A549 (cell line): ENCODE results near the gene ARHGDIB.

Experiments
- CHD4 ChIP-seq: fragments of 200-600 bp; sonication (generic); IDR thresholded peaks from 2 replicates; pipeline ENCODE4 v1.6.1; 2016; ENCODE audit warnings: antibody characterized with exemption, mild to moderate bottlenecking, borderline replicate concordance
- KDM5A ChIP-seq: fragments of 200-600 bp; sonication (generic); IDR thresholded peaks from 2 replicates; pipeline ENCODE4 v1.6.1; 2016; ENCODE audit warnings: antibody characterized with exemption, mild to moderate bottlenecking
- POLR2A ChIP-seq: IDR thresholded peaks from 2 replicates; pipeline ENCODE4 v1.6.1; 2012; ENCODE audit warnings: mild to moderate bottlenecking, low read length
- TF ChIP-seq, protein P1 (sequence below): fragments of >200 bp; sonication (Bioruptor Twin); formaldehyde crosslinking; IDR thresholded peaks from 3 replicates; pipeline ENCODE4 v1.5.1; 2016
- TF ChIP-seq, protein P2 (sequence below): IDR thresholded peaks from 2 replicates; pipeline ENCODE4 v1.6.1; 2012

DNA sequence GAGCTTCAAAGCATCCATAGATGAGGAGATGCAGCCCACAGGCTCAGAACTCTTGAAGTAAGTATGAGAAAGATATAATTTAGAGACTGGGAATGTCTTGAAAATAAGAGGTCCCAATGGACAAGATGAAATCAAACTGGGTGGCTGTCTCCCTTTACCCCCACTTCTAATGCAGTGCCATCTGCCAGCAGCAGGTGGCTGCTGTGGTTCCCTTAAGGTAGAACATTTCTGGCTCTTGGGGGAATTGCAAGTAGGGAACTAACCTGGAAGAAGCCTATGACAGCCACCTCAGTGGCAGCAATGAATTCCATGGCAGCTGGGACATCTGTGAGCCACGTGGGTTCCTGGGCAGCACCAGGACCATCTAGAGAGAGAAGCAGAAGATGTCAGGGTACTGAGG, 23.7 kb downstream of the ARHGDIB start:
- TF ChIP-seq, protein P1, sequence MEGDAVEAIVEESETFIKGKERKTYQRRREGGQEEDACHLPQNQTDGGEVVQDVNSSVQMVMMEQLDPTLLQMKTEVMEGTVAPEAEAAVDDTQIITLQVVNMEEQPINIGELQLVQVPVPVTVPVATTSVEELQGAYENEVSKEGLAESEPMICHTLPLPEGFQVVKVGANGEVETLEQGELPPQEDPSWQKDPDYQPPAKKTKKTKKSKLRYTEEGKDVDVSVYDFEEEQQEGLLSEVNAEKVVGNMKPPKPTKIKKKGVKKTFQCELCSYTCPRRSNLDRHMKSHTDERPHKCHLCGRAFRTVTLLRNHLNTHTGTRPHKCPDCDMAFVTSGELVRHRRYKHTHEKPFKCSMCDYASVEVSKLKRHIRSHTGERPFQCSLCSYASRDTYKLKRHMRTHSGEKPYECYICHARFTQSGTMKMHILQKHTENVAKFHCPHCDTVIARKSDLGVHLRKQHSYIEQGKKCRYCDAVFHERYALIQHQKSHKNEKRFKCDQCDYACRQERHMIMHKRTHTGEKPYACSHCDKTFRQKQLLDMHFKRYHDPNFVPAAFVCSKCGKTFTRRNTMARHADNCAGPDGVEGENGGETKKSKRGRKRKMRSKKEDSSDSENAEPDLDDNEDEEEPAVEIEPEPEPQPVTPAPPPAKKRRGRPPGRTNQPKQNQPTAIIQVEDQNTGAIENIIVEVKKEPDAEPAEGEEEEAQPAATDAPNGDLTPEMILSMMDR: no peak
- TF ChIP-seq, protein P2, sequence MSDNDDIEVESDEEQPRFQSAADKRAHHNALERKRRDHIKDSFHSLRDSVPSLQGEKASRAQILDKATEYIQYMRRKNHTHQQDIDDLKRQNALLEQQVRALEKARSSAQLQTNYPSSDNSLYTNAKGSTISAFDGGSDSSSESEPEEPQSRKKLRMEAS: no peak
- TF ChIP-seq CHD4: no peak
- TF ChIP-seq KDM5A: no peak
- TF ChIP-seq POLR2A: no peak
